GM21367 (cell line): Measurements from ENCODE around the gene MMP12.
A peak's percentile ranks its signal among the peaks of the same experiment; 100 is the strongest.

Source experiments
- ATAC-seq: cut with Tn5 transposase; IDR thresholded peaks from one replicate; pipeline ENCODE4 v1.9.1; 2021; ENCODE audit not compliant: unreplicated experiment

The MMP12 gene

DNA sequence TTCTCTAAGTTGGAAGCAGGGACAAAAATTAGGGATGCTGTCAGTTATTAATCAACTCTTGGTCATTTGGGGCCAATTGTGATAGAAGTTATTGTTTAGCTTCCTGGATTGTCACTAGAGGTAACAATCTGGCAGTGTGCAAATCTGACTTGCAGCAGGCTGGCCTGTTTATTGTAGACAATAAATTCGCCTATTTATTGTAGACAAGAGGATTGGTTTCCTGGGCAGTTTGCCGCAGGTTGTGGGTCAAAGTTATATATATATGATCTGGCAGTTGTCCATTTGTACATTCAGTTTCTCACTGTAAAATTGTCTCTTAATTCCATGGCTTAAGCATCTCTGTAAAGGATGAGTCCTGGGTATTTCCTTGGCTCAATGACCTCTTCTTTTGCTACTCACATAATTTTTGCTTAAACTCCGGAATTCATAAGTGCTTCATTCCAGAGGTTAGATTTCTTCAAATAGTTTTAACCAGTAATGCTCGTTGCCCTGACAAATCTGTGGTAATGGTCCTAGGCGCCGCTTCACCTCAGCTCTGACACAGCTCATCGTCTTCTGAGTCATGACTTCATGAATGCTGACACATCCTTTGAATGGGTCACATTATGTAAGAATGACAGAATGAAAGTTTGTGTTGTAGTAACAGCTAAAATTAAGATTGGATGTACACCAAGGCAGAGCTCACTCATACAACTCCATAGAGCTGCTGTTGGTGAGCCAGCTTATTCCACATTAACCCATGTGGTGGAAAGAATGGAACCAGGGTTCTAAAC is 23.6 kb downstream of the MMP12 start:
- ATAC-seq = no peak

DNA sequence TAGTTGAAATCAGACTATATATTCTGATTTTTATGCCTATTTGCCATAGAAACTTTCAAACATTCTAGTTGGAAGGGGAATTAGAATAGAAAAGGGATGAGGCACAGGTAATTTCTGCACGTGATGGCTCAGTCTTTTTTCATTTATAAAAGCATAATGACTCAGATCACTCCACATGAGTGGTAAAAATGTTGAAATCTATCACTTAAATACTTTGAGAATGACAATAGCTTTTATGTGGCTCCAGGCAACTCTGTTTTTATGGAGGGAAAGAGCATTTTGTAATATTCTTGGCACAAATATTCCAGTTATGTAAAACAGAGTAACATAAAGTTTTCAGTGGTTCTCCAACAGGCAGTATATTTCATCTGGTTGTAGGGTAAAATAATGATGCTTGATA is 25.5 kb downstream of the MMP12 start:
- no peak for ATAC-seq

DNA sequence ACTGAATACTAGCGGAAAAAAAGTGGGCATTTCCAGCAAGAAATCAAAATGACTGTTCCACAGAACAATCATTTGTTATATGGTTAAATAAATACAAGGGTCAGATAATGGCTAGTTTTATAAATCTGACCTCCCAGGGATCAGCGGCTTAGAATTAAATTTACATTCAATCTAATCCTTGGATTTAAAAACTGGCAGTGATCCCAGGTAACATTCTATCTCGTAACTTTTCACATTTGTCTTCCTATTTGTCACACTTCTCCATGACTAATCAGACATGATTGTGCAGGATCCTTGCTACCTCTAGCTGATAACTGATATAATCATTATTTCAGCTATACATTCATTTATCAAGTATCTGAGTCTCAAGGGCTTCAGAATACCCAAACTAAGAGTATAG is 28.5 kb downstream of the MMP12 start:
- no peak for ATAC-seq

DNA sequence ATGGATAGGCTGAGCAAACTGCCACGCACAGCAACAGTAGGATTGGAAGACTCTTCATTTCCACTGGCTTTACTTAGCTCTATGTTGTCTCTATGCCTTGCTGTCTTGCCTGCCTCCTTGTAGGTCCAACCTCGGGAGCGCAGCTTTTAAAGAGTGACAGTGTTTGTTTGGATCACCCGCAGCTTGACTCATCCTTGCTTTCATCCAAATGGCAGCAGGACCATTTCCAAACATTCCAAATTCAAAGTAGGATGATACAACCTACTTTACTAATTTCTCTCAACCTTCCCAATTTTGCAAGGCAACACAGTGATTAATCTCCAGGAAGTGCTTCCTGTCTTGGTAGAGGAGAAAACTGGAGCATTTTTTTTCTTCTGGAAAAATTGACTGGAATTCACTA is 31.3 kb downstream of the MMP12 start, which contains the start of gene MMP3:
TSS of gene MMP3 (minus strand) at position 121 of the 400 bp plus-strand sequence. CDS start at position 58, 63 bp downstream.
- ATAC-seq = no peak

DNA sequence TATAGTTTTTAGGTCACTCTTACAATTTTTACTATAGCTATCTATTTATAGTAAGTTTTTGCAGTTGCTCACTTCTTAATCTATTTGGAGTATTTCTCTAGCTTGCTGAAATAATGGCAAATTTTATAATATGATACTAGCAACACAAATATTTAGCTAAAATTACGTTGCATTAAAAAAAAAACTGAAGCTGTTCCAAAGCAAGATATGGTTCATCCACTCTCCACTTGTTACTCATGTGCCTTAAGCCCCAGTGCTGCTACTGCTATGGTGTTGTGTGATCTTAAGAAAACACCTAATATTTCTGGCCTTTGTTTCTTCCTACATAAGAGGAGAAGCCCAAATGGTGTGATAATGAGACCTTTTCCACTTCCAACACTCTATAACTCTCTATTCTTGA is 31.9 kb downstream of the MMP12 start:
- no peak for ATAC-seq

DNA sequence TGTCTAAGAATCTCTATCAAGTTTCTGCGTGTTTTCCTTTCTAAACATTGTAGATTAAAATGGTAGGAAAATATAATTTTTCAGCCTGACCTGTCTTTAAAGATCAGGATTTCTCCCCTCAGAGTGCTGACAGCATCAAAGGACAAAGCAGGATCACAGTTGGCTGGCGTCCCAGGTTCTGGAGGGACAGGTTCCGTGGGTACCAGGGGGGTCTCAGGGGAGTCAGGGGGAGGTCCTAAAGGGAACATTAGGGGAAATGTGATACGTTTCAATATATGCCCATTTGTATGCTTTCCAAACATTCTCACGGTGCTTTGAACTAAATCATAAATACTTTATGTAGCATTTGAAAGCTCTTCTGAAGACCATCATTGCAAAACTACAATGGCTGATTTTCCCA is 34.8 kb downstream of the MMP12 start:
- ATAC-seq = no peak

DNA sequence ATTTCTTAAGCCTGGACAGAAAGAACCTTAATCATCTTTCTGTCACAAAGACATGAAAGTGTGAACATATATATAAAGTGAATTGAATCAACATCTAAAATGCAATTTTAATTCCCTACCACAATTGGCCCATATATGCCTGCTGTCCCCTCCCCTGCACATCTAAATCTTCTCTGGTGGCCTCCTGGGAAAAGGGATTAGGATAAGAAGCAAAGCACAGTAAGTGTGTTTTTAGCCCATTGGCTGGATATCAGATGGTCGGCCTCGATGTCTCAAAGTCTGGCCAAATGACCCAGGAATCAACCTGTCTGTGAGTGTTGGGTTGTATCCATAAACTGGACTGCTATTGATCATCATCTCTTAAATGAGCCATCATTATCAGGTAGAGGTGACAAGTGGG is 37.1 kb downstream of the MMP12 start:
- no peak for ATAC-seq

DNA sequence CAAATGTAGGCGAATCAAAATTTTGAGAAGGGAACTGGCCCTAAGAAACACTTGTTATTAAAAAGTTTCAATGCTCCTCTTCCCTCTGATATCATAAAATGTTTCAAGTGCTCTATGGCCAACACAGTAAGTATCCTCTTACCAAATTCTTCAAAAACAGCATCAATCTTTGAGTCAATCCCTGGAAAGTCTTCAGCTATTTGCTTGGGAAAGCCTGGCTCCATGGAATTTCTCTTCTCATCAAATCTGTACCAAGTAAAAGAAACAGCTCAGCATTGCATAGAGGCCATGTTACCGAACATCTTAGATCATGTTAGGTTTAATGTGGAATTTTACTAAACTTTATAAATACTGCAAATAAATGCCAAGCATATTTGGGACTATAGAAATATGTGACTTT is 37.6 kb downstream of the MMP12 start:
- ATAC-seq = no peak

DNA sequence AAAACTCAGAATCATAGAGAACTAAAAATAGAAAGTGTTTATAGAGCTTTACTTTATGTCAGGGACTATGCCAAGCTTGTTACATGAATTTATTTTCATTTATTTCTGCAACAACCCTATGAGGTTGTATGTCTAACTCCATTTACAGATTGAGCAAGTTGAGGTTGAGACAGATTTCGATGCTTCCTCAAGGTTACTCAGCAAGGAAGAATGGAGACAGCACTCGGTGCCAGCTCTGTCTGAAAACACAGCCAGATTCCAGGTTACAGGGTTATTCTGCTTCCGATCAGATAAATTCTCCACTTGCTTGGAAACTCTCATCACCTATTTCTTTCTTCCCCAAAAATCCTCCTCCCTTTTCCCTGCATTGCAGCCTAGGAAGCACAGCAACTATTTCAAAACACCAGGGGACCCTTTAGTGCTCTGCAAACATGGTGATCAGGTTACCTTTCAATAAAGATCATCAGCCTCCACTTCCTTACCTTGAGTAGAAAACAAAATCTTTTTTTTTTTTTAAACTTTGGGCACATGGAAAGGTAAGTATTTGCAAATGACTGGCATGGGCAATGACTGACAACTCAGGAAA is 38.4 kb downstream of the MMP12 start:
- ATAC-seq = no peak

DNA sequence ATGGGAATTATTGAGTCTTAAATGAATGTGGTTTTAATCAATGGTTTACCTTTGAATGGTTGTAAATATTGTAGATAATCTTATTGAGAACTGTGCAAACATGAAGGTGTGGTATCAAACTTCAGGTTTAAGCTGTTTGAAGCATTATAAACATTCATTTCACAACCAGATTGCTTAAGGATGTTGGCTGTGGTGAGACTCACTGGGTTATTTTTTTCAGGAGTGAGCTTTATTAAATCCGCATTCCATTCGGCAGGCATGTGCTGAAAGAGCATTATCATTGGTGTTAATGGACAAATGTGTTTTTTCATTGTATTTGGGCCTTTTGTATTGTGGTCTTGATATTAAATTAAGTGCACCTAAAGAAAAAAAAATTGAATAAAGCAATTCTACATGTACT is 41.1 kb downstream of the MMP12 start:
- no peak for ATAC-seq

DNA sequence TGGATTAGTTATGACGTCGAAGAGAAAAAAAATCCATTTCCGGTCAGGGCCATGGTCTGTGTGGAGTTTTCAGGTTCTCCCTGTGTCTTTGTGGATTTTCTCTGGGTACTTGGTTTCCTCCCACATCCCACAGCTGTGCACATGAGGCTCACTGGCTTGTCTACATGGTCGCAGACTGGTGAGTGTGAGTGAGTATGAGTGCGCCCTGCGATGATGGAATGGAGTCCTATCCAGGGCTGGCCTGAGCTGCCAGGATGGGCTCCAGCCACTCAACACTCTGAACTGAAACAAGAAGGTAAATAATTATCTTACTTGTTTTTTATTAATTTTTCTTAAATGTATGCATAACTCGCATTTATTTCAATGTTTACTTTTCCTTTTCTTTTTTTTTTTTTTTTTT is 42.2 kb downstream of the MMP12 start:
- no peak for ATAC-seq

DNA sequence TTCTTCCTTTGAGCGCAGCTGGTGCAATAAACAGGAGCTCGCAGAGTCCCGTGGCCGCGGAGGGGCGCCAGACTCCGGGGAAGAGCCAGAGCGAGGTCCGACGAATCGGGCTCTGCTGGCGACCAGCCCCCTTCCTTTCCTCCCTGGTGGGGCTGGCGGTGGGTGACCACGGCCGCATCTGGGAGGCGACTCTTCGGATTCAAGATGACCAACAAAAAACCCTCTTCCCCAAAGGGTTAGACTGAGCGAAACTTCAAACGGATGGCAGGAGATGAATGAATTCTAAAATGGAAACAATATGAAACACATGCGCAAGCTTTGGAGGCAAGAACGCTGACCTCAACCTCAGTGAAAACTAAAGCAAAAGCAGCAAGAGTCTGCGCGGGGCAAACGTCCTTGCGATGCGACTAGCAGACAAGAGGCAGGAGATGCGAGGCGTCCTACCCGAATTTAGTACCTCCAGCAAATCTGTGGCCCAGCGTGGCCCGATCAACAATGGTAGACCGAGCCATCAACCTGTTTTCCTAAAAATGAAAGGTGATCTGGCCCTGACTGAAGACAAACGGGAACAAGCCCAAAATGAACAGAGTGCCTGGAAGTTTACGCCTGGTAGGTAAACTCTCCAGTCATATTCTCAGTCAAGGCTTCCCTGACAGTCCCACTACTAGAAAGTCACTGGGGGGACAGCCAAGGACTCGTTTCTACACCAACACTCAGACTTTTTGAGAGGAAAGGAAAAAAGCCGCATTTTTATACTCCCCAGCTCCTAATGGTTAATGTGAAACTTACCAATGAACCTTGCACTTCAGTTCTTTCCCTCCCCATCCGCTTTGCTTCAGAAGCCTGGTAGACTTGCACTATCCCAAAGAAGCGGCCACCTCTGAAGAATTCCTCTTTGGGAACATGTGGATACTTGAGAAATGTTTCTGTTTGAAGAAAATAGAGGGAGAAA is 43.0 kb downstream of the MMP12 start:
- peak; percentile 63 for ATAC-seq

DNA sequence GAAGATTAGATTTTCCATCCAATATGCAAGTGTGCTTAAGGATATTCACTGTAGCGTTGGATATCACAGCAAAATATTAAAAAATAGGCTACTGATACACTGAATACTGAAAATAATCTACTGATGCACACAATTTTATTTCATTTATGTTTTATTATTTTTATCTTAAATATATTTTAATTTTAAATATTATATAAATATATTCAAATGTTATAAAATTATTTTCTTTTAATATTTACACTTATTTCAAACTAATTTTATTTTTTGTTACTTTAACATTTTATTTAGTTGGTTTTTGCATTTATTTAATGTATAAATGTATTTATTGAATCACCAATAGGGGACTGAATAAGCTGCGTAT is 43.7 kb downstream of the MMP12 start:
- ATAC-seq = no peak

DNA sequence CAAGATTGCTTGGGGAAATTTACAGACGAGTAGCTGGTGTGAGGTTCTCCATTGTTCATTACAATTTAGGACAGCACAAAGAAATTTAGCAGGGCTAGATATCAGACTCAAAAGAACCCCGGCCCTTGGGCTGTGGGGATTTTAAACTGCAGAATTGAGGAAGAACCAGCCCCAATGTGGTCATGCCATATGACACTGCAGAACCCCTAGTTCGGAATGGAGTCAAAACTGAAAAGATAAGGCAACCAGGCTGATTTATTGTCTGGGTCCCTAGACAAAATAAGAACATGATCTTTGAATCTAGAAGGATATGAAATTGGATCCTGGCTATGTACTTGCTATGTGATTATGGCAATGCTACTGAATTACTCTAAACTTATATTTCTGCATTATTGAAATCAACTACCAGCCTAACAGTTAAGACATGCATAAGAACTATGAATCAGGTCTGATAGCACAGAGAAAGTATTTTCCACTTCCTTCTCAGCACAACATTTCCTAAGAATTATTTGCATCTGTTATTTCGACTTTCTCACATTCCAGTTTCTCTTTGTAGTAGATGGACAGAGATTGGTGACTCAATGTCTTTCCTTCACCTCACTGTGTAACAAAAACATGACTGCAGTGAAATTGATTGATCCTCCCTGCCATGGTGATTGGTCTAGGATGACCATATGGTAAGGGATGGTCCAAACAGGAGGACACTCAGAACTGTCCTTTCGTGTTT is 44.6 kb downstream of the MMP12 start:
- no peak for ATAC-seq

DNA sequence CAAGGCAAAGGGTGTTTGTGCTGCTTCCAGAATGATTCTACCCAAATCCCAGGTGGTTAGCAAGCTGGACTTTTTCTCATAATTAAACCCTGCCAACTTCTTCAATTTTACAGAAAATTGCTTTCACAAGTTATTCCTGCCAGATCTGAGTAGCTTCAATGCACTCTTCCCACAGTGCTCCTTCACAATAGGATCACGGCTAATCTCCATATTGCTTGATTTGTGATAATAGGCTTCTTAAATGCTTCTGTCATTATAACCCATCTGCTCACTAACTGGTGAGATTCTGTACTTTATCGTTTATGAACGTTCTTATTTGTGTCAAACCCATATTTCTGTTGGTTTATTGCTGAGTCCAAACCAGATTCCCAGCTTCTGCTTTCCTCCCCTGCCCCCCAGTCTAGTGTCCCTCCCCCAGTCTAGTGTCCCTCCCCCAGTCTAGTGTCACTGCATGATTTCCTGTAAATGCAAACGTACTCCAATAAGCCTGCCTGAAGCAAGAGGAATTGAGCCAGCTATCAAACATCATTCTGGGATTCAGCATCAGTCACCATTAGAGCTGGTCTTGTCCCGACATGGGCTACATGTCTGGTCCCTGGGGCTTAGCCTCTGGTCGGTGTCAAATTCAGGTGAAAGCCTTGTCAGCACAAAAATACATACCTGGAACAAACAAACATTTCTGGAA is 45.3 kb downstream of the MMP12 start:
- no peak for ATAC-seq

DNA sequence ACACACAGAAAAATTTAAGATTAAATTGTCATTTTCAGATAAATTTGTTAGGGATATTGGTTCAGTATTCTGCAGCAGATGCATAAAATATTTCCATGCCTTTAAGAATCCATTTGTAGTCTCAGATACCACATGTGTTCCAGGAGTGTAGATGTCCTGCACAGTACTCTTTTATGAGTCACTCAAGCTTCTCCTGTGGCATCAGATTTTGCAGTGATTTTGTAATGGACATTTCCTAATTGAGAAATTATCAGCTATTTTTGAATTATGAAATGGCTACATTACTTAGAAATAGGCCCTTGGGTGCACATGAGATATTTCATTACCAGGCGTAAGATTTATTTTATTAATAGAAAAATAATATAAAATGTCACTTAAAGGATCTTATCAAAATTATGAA is 50.2 kb downstream of the MMP12 start:
- ATAC-seq = no peak

DNA sequence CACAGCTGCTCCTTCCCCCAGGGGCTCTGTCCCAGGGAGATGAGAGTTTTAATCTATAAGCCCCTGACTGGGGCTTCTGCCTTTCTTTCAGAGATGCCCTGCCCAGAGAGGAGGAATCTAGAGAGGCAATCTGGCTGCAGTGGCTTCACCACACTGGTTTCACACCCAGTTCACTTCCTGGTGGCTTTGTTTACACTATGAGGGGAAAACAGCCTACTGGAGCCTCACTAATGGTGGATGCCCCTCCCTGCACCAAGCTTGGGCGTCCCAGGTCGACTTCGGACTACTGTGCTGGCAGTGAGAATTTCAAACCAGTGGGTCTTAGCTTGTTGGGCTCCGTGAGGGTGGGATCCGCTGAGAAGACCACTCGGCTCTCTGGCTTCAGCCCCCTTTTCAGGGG is 55.3 kb downstream of the MMP12 start:
- ATAC-seq = no peak

DNA sequence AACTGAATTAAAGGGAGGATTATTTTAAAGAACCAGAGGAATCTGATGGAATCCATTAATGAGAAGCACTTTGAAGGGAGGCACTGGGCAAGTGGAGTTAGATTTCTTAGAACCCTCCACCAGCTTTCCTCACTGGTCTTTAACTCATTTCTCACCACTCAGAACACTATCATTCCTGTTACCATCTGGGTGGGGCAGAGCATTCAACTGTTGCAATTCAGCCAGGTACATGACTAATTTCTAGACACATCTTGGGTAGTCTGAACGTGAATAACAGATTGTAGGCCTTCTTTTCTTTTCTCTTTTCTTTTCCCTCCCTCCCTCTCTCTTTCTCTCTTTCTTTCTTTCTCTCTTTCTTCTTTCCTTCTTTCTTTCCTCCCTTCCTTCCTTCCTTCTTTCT is 61.3 kb downstream of the MMP12 start:
- ATAC-seq = no peak
